ENCODE data around the gene AANAT.

AANAT gene

GRCh38 chr17:76495663-76496400 lies 28.4 kb downstream of the AANAT start:
- Histone ChIP-seq H3K36me3 (no peaks in the 10 kb centered on the region), H3K27me3 (no peaks in the 10 kb centered on the region), H3K9me3 (no peaks in the 10 kb centered on the region), H3K4me3 (ENCODE audit: low read depth, low read length) (no peak overlapping the region), H3K4me1 (peaks cover 16% of the 10 kb centered on the region)
- DNase-seq, result no peak
- no peak for TF ChIP-seq CTCF (IDR thresholded peaks at IDR 0.05; ENCODE audit: low read depth, low read length)

GRCh38 chr17:76496464-76496863 lies 29.1 kb downstream of the AANAT start:
- H3K4me3 ChIP-seq (ENCODE audit: low read depth, low read length), result no peak overlapping the region
- H3K9me3 ChIP-seq, result no peaks in the 10 kb centered on the region
- peaks cover 16% of the 10 kb centered on the region for H3K4me1 ChIP-seq
- no peaks in the 10 kb centered on the region for H3K36me3 ChIP-seq
- no peak for DNase-seq
- no peaks in the 10 kb centered on the region for H3K27me3 ChIP-seq
- TF ChIP-seq CTCF (IDR thresholded peaks at IDR 0.05; ENCODE audit: low read depth, low read length), result no peak

GRCh38 chr17:76497699-76497978 lies 30.2 kb downstream of the AANAT start:
- peak overlapping the region; percentile 50 for H3K4me3 ChIP-seq (ENCODE audit: low read depth, low read length)
- H3K36me3 ChIP-seq, result no peaks in the 10 kb centered on the region
- TF ChIP-seq CTCF (IDR thresholded peaks at IDR 0.05; ENCODE audit: low read depth, low read length), result no peak
- peaks cover 16% of the 10 kb centered on the region for H3K4me1 ChIP-seq
- DNase-seq, result no peak
- no peaks in the 10 kb centered on the region for H3K9me3 ChIP-seq
- H3K27me3 ChIP-seq, result no peaks in the 10 kb centered on the region

GRCh38 chr17:76497979-76498875 lies 30.8 kb downstream of the AANAT start:
- TF ChIP-seq CTCF (IDR thresholded peaks at IDR 0.05; ENCODE audit: low read depth, low read length), result no peak
- Histone ChIP-seq H3K36me3 (no peaks in the 10 kb centered on the region), H3K27me3 (no peaks in the 10 kb centered on the region), H3K9me3 (no peaks in the 10 kb centered on the region), H3K4me3 (ENCODE audit: low read depth, low read length) (peak overlapping the region; percentile 50), H3K4me1 (peaks cover 16% of the 10 kb centered on the region)
- DNase-seq, result peak; percentile 97

GRCh38 chr17:76498876-76499251 lies 31.5 kb downstream of the AANAT start:
- Histone ChIP-seq H3K4me1 (peaks cover 16% of the 10 kb centered on the region), H3K36me3 (no peaks in the 10 kb centered on the region), H3K9me3 (no peaks in the 10 kb centered on the region), H3K4me3 (ENCODE audit: low read depth, low read length) (no peak overlapping the region), H3K27me3 (no peaks in the 10 kb centered on the region)
- no peak for TF ChIP-seq CTCF (IDR thresholded peaks at IDR 0.05; ENCODE audit: low read depth, low read length)
- no peak for DNase-seq

- Histone ChIP-seq H3K36me3 (no peaks in the 10 kb centered on the region), H3K9me3 (no peaks in the 10 kb centered on the region), H3K4me3 (ENCODE audit: low read depth, low read length) (no peak overlapping the region), H3K27me3 (no peaks in the 10 kb centered on the region), H3K4me1 (peaks cover 16% of the 10 kb centered on the region)
- DNase-seq, result no peak
- TF ChIP-seq CTCF (IDR thresholded peaks at IDR 0.05; ENCODE audit: low read depth, low read length), result no peak
Observed at GRCh38 chr17:76499267-76499667, 31.9 kb downstream of the AANAT start.
